Epithelial cell of esophagus (primary cell): ENCODE results near the gene LYSET.

Experiments
- DNase-seq: peaks from one replicate; pipeline ENCODE4 v3.0.0; 2010; ENCODE audit warnings: low read depth
- H3K4me3 ChIP-seq: 2 replicates; pipeline ENCODE4 v1.5.1; 2011; ENCODE audit warnings: mild to moderate bottlenecking, low read length, control low read depth
- TF ChIP-seq, protein P1 (sequence below): IDR thresholded peaks from 2 replicates; pipeline ENCODE4 v1.5.1; 2011; ENCODE audit warnings: low read depth, mild to moderate bottlenecking, low read length, control low read depth, inconsistent platforms; ENCODE audit not compliant: insufficient read depth; ENCODE audit errors: missing control alignments

LYSET gene

DNA sequence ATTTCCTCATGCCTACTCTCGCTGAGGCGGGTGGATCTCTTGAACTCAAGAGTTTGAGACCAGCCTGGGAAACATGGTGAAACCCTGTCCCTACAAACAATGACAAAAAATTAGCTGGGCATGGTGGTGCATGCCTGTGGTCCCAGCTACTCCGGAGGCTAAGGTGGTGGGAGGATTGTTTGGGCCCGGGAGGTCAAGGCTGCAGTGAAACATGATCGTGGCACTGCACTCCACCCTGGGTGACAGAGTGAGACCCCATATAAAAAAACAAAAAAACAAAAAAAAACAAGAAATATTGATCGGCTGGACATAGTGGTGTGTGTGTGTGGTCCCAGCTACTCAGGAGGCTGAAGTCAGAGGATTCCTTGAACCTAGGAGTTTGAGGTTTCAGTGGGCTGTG is 9.6 kb upstream of the LYSET start:
- no peak overlapping the region for H3K4me3 ChIP-seq
- no peak for DNase-seq
- TF ChIP-seq, protein P1, sequence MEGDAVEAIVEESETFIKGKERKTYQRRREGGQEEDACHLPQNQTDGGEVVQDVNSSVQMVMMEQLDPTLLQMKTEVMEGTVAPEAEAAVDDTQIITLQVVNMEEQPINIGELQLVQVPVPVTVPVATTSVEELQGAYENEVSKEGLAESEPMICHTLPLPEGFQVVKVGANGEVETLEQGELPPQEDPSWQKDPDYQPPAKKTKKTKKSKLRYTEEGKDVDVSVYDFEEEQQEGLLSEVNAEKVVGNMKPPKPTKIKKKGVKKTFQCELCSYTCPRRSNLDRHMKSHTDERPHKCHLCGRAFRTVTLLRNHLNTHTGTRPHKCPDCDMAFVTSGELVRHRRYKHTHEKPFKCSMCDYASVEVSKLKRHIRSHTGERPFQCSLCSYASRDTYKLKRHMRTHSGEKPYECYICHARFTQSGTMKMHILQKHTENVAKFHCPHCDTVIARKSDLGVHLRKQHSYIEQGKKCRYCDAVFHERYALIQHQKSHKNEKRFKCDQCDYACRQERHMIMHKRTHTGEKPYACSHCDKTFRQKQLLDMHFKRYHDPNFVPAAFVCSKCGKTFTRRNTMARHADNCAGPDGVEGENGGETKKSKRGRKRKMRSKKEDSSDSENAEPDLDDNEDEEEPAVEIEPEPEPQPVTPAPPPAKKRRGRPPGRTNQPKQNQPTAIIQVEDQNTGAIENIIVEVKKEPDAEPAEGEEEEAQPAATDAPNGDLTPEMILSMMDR: no peak

DNA sequence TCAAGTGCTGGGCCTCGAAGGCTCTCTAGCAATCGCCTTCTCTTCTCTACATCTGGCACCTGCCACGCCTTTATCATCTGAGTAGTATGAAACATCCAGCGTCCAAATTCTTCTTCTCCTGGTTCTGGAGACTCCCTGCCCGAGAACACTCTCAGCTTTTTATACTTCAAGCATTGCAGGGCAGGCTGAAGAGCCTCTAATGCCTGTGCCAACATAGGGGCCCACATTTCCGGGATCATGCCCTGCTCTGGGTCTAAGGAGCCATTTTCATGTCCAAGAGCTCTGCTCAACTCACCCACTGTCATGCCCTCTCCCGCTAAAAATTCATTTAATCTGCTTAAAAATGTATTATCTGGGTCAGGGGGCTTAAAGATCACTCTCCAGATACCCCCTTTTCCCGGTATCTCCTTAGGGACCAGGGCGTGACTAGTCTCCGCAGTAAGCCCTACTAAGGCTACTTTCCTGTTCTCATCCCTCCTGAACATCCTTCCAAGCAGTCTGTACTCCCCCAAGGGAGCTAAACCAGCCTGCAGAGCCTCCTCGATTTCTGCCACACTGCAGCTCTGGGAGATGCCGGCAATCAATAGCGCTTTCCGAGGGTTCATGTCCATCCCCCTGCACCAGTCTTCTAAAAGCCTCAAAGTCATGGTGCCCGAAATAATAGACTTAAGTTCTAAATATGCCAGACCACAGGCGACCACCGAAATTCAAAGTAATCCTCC is 1.4 kb upstream of the LYSET start:
- H3K4me3 ChIP-seq: peak overlapping the region; percentile 90
- DNase-seq: no peak
- TF ChIP-seq, protein P1: no peak

DNA sequence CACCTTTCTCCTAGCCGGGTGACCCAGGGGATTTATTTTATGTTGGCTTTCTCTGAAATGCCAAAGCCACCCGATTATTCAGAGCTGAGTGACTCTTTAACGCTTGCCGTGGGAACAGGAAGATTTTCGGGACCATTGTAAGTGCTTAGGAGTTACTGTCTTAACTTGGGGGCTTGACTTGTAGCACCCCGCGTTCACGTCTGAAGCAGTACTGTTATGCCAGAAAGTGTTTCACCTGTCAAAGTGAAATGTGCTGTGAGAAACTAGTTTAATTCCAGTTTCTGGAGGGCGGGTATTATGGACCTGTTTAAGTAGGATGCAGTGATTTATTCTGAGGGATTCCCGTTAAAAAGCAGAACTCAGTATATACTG is 218 bp downstream of the LYSET start:
- DNase-seq: no peak
- peak overlapping the region; percentile 90 for H3K4me3 ChIP-seq
- TF ChIP-seq, protein P1: no peak

DNA sequence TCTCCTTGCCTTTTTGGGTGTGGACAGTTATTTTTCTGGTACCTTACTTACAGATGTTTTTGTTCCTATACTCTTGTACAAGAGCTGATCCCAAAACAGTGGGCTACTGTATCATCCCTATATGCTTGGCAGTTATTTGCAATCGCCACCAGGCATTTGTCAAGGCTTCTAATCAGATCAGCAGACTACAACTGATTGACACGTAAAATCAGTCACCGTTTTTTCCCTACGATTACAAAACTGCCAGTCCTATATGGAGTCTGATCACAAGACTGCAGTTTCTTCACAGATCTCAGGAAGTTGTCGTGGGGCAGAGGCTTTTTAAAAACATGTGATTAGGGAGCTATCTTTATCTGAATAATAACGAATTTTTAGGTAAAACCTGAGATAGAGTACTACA is 1.3 kb downstream of the LYSET start:
- no peak overlapping the region for H3K4me3 ChIP-seq
- DNase-seq: peak; percentile 13
- TF ChIP-seq, protein P1: no peak

DNA sequence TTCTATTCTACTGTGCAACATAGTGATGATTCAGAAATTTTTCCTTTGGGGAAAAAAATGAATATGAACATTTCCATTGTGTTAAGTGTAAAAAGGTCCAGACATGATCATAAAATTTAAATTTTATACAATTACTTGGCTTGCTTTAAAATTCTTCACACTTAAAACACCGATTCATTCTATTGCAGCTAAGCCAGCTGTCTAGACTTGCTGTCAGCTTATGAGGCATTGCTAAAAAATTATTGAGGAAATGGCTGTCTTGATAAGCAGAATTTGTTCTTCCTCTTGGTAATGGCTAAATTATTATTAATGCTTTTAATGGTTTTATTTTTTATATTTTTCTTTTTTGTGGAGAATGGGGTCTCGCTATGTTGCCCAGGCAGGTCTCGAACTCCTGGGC is 1.8 kb downstream of the LYSET start:
- TF ChIP-seq, protein P1: no peak
- peak; percentile 58 for DNase-seq

DNA sequence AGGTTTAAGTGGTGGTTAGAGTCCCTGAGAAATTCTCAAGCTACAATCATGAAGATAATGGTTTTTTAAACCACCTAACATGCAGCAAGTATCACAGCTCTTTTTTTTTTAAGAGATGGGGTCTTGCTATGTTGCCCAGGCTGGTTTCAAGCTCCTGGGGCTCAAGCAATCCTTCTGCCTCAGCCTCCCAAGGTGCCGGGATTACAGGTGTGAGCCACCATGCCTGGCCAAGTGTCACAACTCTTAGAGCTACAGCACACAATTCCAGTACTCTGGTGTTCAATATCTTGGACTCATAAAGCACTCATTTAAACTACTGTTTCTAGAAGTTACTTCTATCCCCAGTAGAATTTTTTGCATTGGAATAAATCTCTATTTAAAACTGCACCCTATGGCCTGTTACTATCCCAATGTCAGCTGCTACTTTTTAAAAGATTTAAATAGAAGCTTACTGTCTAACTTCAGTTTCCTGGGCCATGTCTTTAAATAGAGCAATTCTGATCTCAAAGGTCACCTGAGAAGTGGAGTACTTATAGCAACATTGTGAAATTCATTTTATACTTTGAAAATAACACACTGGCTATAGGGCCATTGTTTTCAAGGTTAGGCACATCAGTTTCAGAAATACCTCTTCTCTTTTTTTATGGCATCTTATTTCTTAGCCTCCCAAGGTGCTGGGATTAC is 10.3 kb downstream of the LYSET start:
- H3K4me3 ChIP-seq: no peak overlapping the region
- no peak for DNase-seq
- TF ChIP-seq, protein P1: no peak

More for the DNA sequence above, 1.8 kb downstream of the LYSET start:
- no peak overlapping the region for H3K4me3 ChIP-seq
